GM23248 (cell line): ENCODE data around the gene ASAP2.

ENCODE experiments used
- EZH2 ChIP-seq: fragments of 200-600 bp; sonication (generic); IDR thresholded peaks from 2 replicates; pipeline ENCODE4 v1.6.1; 2018; ENCODE audit warnings: antibody characterized with exemption, mild to moderate bottlenecking; ENCODE audit not compliant: insufficient read depth, poor library complexity, severe bottlenecking
- EZH2phosphoT487 ChIP-seq: fragments of 200-600 bp; sonication (generic); IDR thresholded peaks from 2 replicates; pipeline ENCODE4 v1.6.1; 2018; ENCODE audit warnings: antibody characterized with exemption, moderate library complexity, mild to moderate bottlenecking, low read depth; ENCODE audit not compliant: insufficient read depth

- no peak for TF ChIP-seq EZH2phosphoT487
- no peak for TF ChIP-seq EZH2
These were observed 16.3 kb downstream of the ASAP2 start for GRCh38 chr2:9222893-9223287.
